ENCODE data around the gene GTF3A.

GRCh38 chr13:27398360-27398759 lies 26.1 kb upstream of the GTF3A start:
- TF ChIP-seq CTCF (IDR thresholded peaks at IDR 0.05 in 4 of 5, conservative IDR thresholded peaks at IDR 0.05 in 1 of 5) (no peak), POLR2A (IDR thresholded peaks at IDR 0.05) (no peak)
